Suppressor macrophage (primary cell): Measurements from ENCODE around the gene GPALPP1.
"Not testable (repeated sequence)": the region's sequence is repeated elsewhere in the genome, so short reads cannot be mapped to it uniquely, and the experiment has no call there.

ENCODE experiments used
- DNase-seq, 4 experiments: peaks; one replicate each; pipeline ENCODE4 v3.0.0-alpha.2; 2020 to 2022

The GPALPP1 gene

DNA sequence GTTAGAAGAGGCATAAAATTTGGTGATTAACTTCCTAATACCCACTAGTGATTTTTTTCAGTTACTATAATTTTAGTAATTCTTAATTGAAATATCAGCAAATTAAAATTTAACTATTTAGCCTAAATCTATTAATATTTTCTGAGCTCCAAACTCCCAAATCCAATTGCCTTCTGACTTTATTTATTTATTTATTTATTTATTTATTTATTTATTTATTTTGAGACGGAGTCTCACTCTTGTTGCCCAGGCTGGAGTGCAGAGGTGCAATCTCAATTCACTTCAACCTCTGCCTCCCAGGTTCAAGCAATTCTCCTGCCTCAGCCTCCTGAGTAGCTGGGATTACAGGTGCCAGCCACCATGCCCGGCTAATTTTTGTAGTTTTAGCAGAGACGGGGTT, 74.6 kb downstream of the GPALPP1 start:
- DNase-seq = not testable (repeated sequence)

DNA sequence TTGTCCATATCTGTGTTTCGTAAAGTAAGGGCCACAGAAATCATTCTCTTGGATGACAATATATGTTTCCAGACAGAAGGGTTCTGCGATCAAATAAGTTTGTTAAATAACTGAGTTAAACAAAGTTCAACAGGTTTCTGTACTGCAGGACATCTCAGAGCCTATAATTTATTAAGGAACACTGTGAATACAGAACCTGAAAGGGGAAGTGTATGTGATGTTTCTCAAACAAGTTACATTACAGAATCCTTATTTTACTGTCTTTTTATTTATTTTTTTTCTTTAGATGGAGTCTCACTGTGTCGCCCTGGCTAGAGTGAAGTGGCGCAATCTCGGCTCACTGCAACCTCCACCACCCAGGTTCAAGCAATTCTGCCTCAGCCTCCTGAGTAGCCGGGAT, 75.6 kb downstream of the GPALPP1 start:
- DNase-seq = peak in 2 of 4 experiments; percentile 22 to 24

DNA sequence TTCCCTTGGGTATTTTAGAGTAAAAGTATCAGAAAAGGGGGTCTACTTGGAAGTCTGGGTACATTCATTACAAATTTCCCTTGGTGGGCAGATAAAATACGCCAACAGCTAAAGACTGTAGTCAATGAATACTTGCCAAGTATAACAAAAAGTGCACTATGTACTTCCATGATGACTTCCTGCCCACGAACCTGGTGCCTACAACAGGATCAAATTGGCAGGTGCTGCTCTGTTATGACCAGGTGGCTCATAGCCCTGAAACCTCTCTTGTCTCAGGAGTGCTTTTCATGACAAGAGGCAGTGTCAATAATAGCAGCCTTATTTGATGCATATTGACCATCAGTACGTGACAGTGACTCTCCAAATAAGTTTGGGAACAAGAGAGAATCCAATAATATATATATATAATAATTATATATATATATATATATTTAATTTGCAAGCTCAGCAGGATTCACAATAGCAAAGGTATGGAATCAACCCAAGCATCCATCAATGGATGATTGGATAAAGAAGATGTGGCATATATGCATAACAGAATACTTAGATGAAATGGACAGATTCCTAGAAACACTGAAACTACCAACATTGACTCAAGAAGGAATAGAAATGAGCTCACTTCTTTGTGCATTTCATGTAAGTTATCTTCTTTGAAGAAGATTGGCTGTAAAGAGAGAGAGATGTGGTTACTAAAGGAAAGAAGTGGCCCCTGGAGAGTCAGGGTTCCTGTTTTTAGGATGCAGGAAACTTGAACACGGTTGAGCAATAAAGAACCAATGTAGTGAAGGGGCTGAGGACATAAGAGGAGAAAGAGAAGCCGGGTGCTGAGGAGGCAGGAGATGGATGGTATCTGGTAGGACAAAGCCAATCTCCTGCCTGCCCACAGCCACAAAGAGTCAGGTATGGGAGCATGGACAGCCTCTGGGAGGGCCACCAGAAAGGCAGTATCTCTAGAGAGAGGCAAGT, 79.0 kb downstream of the GPALPP1 start:
- DNase-seq = peak; percentile 12 to 45 (median 33)

DNA sequence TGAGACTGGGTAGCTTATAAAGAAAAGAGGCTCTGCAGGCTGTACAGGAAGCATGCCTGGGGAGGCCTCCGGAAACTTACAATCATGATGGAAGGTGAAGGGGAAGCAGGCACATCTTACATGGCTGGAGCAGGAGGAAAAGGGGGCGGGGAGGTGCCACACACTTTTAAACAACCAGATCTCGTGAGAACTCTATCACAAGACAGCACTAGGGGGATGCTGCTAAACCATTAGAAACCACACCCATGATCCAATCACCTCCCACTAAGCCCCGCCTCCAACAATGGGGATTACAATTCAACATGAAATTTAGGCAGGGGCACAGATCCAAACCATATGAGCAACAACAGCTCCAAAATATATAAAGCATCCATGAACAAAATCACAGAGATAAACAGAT, 84.5 kb downstream of the GPALPP1 start:
- no peak for DNase-seq

DNA sequence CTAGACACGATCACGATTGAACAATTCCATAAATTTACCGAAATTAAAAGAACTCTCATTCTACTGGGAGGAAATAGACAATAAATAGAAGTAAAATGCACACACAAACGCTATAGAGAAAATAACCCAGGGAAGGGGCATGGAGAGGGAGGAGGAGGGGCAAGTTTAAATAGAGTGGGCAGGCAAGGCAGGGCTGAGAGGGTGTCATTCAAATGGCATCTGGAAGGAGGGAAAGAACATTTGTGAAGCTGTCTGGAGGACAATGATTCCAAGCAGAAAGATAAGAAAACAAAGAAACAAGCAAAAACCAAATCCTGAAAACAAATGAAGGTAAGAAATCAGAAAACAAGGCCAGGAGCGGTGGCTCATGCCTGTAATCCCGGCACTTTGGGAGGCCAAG, 85.4 kb downstream of the GPALPP1 start:
- DNase-seq = no peak

DNA sequence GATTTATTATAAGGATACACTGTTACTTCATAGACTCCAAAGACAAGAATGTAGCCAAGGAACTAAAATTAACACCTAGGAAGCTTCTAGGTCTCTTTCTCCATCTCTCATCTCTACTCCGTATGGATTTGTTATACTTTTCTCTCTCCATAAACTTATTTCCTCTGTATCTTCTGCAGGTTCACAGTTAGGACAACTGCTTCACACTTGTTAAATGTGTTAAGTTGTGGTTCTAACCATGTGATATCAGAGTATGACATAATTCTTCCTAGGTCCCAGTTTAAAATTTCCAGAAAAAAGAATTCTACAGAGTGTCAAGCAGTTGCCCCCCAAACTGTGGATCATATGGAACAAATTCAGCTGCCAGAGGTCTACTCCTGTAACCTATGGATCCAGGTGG, 88.7 kb downstream of the GPALPP1 start:
- DNase-seq = no peak
